ENCODE results near the gene NRP2.

- TF ChIP-seq CTCF (IDR thresholded peaks at IDR 0.05 in 4 of 5, conservative IDR thresholded peaks at IDR 0.05 in 1 of 5) = no peak
- TF ChIP-seq POLR2A (IDR thresholded peaks at IDR 0.05) = no peak
These were observed 114.6 kb downstream of the NRP2 start for GRCh38 chr2:205796805-205797313.

All from gastrocnemius medialis (tissue), 4 donors.